HG02973 (cell line): ENCODE measurements around the gene ERVV-1.
"Not testable (repeated sequence)": the region's sequence is repeated elsewhere in the genome, so short reads cannot be mapped to it uniquely, and the experiment has no call there.

Experiments used
- ATAC-seq: cut with Tn5 transposase; IDR thresholded peaks from one replicate; pipeline ENCODE4 v1.9.1; 2021; ENCODE audit warnings: moderate library complexity; ENCODE audit not compliant: unreplicated experiment

ERVV-1 gene

DNA sequence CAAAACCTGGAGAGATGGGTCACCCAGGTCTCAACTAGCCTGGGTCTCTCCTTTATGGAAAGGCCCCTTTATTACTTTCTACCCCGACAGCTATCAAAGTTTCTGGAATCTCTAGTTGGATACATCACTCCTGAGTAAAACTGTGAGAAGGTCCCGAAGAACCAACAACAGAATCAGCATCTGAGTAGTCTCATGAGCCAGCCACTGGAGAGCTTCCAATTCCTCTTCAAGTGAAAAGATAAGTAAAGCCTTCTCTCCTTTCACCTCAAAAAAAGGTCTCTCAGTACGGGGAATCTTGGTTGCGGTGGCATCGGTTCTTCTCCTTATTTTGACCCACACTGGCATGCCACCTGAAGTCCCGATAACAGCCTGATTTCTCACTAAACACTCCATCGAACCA is at the start of gene ERVV-1:
ERVV-1 (plus strand) TSS at position 301 of the 400 bp plus-strand sequence. CDS start 170 bp downstream, outside the sequence.
- ATAC-seq, result no peak

DNA sequence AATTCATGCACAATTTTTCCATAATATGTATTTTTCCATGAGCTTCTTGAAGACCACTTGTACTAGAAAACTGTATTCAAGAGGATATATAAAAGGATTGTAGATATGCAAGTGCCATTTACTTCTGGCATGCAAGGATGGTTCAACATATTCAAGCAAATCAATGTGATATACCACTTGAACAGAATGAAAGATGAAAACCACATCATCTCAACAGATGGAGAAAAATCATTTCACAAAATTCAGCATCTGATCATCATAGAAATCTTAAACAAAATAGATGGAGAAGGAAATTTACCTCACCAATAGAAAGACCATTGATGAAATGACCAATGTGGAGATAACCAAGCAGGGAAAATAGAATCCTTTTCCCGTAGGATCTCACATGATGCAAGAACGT is 45.9 kb upstream of the ERVV-1 start:
- ATAC-seq, result no peak

DNA sequence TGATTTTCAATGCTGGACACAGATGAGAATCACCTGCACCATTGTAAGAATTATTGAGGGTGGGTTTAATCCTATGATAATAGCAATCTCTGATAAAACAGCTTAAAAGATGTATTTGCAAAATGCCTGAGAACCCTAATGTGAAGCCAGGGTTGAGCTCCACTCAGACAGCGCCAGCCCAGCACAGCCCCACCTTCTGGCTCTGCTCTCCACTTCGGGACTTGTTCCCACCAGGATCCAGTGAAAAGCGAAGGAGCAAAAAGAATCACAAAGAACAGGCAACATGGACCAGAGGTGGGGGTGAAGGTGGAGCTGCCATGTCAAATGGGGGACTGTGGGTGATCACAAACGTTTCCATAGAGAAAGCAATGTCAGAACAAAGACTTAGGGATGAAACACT is 32.4 kb upstream of the ERVV-1 start:
- no peak for ATAC-seq

- not testable (repeated sequence) for ATAC-seq
These were observed 30.6 kb upstream of the ERVV-1 start for GRCh38 chr19:52983167-52983566.

DNA sequence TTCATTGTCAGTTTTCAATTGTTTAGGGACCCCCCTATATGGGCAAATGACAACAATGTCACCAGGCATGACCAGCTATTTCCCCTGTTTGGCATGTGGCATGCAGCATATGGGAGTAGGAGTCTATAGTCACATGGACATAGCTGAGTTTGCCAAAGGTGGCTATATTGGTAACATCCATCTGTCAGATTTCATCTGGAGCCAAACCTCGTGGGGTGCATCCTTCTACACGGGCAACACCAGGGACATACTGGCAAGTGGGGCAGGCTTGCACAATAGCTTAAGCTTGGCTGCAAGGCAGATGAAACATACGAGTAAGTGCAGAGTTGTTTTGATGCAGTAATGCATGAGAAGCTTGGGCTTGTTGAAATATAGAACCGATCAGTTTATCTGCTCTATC is 26.5 kb upstream of the ERVV-1 start:
- ATAC-seq, result no peak

- no peak for ATAC-seq
These were observed 25.2 kb upstream of the ERVV-1 start for GRCh38 chr19:52988506-52988905.

DNA sequence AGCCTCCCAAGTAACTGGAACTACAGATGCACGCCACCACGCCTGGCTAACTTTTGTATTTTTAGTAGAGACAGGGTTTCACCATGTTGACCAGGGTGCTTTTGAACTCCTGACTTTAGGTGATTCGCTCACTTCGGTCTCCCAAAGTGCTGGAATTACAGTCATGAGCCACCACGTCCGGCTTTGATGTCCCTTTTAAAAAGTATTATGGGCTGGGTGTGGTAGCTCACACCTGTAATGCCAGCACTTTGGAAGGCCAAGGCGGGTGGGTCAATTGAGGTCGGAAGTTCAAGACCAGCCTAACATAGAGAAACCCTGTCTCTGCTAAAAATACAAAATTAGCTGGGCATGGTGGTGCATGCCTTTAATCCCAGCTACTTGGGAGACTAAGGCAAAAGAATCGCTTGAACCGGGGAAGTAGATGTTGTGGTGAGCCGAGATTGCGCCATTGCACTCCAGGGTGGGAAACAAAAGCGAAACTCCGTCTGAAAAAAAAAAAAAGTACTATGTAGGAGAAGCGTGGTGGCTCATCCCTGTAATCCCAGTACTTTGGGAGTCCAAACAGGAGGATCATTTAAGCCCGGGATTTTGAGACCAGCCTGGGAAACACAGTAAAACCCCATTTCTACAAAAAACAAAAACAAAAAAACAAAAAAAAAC is 22.8 kb upstream of the ERVV-1 start:
- ATAC-seq, result no peak

GRCh38 chr19:52991484-52991883 is 22.2 kb upstream of the ERVV-1 start:
- ATAC-seq, result no peak

DNA sequence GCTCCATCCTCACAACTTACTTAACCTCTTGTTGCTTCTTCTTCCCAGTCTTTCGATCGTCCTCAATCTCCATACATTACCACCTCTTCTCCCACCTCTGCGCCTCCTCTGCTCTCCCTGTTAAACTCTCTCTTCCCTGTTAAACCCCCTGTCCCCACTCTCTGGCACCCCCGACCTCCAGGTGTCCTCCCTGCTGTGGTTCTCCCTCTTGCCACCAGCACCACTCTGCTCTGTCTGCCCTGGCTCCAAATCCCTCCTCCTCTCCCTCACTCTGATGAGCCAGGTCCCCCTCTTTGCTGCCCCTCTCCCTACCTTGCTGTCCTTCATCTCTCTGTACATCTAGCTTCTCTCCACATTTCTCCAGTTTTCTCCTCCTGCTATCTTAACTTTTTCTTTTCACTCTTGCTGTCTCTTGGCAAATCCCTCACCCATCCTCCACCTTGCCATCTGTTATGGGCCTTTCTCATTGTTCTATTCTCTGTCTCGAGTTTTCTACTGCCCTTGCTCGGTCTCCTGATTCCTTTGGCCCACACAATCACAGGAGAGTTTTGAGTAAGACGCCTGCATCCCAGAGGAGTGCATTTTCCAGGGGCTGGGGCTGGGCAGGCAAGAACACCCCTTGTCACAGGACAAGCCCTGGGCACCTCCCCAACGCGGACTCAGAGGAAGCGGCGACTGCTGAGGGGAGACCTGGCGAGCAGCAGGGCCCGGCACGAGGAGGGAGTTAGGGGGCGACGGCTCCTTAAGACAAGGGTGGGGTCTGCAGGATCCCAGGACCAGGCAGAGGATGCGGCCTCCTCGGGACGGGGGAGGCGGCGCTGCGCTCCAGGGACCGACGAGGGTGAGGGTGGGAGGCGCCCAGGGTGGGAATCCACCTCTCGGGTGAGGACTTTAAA is 21.4 kb upstream of the ERVV-1 start:
- ATAC-seq, result no peak

GRCh38 chr19:52993342-52994178 is 20.2 kb upstream of the ERVV-1 start:
- ATAC-seq, result no peak

- no peak for ATAC-seq
These were observed 18.0 kb upstream of the ERVV-1 start for GRCh38 chr19:52995711-52996110.

- no peak for ATAC-seq
These were observed 15.7 kb upstream of the ERVV-1 start for GRCh38 chr19:52997975-52998374.

- no peak for ATAC-seq
These were observed 11.2 kb upstream of the ERVV-1 start for GRCh38 chr19:53002479-53002878.

DNA sequence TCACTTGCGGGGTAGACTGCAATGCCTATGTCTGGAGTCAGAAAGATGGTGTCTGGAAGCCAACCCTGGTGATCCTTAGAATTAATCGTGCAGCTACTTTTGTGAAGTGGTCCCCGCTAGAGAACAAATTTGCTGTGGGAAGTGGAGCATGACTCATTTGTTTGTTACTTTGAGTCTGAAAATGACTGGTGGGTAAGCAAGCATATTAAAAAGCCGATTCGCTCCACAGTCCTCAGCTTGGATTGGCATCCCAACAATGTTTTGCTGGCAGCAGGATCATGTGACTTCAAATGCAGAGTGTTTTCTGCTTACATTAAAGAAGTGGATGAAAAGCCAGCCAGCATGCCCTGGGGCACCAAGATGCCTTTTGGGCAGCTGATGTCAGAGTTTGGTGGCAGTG is 9.5 kb upstream of the ERVV-1 start:
- no peak for ATAC-seq

DNA sequence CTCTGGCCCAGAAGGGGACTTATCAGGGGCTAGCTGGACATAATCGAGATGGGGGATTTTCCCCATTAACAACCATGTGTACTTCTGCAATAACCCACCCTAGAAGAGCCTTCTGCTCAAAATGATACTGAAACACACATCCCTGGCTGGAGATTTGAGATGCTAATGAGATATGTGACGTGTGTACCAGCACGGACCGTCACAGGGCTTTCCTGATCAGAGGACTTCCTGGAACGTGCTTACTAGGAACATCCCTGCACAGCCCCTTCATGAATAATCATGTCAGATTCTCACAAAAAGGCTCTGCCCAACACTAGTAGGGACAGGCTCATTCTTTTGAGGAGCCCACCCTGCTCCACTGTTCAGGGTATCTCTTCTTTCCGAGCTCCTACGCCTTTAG is 6.5 kb upstream of the ERVV-1 start:
- ATAC-seq, result no peak

GRCh38 chr19:53007606-53008005 is 6.1 kb upstream of the ERVV-1 start:
- no peak for ATAC-seq

- no peak for ATAC-seq
These were observed 5.5 kb upstream of the ERVV-1 start for GRCh38 chr19:53008061-53008778.

DNA sequence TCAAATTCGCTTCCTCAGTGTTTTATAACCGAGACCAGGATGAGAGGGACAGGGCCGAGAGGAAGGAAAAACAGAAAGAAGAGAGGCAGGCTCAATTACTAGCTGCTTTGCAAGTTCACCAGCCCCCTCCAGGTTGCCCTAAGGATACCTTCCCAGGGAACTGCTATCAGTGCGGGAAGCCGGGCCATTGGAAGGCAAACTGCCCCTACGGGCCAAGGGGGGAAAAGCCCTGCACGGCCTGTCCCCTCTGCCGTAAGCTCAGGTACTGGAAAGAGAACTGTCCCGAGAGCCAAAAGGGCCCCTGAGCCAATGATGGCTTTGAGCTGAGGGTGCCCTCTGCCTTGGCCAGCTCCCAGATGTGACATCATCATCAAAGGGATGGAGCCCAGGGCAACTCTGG is 3.2 kb upstream of the ERVV-1 start:
- ATAC-seq, result no peak

- ATAC-seq, result no peak
These were observed 1.7 kb upstream of the ERVV-1 start for GRCh38 chr19:53012006-53012405.

DNA sequence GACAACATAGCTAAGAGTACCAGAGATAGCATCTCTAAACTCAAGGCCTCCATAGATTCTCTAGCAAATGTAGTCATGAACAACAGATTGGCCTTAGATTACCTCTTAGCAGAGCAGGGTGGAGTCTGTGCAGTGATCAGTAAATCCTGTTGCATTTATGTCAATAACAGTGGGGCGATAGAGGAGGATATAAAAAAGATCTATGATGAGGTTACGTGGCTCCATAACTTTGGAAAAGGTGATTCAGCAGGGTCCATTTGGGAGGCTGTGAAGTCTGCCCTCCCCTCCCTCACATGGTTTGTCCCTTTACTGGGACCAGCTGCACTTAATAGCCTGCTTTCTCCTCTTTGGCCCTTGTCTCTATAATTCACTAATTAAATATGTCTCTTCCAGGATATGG is 1.4 kb downstream of the ERVV-1 start:
- no peak for ATAC-seq

DNA sequence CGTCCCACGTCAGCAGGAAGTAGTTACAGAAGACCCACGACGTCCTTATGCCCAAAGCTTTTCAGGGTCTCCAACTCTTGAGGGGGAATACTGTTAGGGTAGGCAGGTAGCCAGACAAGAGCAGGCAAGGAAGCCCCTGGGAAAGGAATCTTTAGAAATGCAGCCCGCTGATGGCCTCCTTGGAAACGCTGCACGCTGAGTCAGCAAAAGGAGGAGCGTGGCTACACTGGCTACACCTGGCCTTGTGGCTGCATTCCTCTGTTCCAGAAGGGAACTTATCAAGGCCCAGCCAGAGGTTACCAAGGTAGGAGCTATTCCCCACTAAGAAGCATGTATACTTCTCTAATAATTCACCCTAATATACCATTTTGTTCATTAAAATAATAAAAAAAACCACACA is 2.0 kb downstream of the ERVV-1 start:
- ATAC-seq, result no peak
